GM12873 (cell line): ENCODE data around the gene PDGFB.

Source experiments
- CTCF ChIP-seq: IDR thresholded peaks from 2 replicates; pipeline ENCODE4 v1.5.1; 2012; ENCODE audit warnings: low read depth, mild to moderate bottlenecking, moderate library complexity, low read length, control low read depth; ENCODE audit not compliant: insufficient read depth; ENCODE audit errors: missing control alignments

Gene PDGFB

DNA sequence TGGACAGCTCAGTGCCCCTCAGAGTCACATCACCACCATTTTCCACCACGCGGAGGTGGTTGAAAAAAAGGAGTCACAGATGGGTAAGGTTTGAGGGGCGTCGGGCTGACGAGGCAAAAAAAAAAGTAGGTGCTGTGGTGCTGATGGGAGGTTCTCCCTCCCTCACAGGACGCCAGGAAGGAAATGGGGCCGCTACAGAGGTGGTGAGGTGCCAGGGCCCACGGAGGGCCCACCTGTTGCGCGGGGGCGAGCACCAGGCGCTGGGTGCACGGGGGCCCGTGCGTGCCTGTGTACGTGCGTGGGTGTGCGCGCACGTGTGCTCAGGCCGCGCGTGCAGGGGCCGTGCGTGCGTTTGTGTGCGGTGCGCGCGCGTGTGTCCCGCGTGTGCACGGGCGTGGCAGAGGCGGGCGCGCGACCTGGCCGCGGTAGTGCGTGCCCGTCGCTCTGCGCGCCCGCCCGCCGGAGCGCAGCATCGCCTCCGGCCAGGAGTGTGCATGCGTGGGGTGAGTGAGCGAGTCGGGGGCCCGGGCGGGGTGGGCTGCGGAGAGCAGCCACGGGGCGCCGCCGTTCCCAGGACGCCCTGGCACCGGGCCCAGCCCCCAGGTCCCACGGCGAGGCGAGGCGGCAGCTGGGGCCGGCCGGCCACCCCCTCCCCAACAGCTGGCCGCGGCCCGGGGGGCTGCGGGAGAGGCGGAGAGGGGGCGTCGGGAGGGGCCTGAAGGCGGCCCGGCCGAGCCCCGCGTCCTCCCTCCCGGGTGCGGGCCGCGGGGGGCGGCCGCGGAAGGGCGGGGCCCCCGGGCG is 2.8 kb downstream of the PDGFB start:
- no peak for TF ChIP-seq CTCF

GRCh38 chr22:39240831-39241793 is 3.7 kb downstream of the PDGFB start:
- no peak for TF ChIP-seq CTCF

DNA sequence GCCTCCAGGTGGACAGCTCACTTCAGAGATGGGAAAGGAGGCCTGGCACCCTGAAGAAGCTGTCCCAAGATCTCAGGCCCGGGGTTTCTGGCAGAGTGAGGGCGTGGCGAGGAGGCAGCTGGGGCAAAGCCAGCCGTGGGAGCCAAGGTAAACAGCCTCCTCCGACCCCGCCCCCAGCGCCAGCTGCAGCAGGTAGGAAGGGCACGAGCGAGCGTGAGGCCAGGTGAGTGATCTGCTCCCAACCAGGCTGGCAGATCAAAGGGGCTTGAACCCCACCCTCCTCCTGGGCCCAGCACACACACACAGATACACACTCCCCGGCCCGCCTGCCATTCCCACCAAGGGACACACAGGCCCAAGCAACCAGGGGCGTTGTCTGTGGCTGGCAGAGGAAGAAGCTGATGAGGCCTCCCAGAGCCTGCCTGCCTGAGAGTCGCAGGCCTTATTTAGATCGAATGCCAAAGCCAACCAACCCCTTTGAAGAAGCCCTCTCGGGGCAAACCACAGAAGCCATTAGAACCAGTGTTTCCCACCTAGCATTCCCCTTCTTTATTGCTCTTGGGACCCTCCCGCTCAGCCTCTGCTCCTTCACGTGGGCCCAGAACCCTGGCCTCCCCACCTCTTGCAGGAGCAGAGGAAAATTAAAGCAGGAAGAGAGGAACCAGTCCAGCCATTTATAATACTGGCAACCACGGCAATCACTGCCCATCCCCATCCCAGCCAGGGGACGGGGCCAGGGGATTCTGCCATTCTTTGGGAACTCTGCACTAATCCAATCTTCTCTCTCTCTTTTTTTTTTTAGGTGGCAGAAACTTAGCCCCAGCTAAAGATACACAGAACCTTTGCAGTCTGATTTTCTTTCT is 5.0 kb downstream of the PDGFB start:
- no peak for TF ChIP-seq CTCF

- no peak for TF ChIP-seq CTCF
Observed at GRCh38 chr22:39238966-39239505, 5.7 kb downstream of the PDGFB start.

GRCh38 chr22:39238561-39238960 is 6.2 kb downstream of the PDGFB start:
- TF ChIP-seq CTCF: no peak

DNA sequence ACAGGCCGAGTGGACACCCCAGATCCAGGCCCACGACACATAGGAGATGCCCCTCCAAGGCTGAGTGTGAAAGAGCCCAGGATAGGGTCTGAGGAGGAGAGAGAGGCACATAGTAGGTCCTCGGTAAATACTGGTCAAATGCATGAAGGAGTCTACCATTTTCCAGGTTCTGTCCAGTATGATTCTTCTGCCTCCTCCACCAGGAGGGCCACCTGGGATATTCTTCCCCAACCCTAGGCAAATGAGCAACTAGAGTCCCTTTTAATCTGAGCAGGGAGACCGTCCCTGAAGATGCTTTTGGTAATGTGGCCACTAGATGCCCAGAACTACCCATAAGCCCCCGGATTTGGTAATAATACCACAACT is 6.7 kb downstream of the PDGFB start:
- no peak for TF ChIP-seq CTCF
